GM08714 (cell line): ENCODE results near the gene PCDHA2.
"Not testable (repeated sequence)": the region's sequence is repeated elsewhere in the genome, so short reads cannot be mapped to it uniquely, and the experiment has no call there.

Source experiments
- H3K4me3 ChIP-seq: fragments of 200-500 bp; sonication (Bioruptor generic); 2 replicates; pipeline ENCODE4 v1.5.1; 2014; ENCODE audit warnings: mild to moderate bottlenecking, low read length, inconsistent platforms
- ZNF274 ChIP-seq: IDR thresholded peaks from 2 replicates; pipeline ENCODE4 v1.6.1; 2012; ENCODE audit warnings: mild to moderate bottlenecking, low read depth, low read length

Gene PCDHA2

GRCh38 chr5:140833993-140834392 lies 39.3 kb downstream of the PCDHA2 start, which contains the start of gene PCDHA7:
Gene PCDHA7 (plus strand): TSS chr5:140834269. CDS start chr5:140834384, 115 bp downstream.
- H3K4me3 ChIP-seq, result no peak within 1 kb of the TSS
- no peak for TF ChIP-seq ZNF274

DNA sequence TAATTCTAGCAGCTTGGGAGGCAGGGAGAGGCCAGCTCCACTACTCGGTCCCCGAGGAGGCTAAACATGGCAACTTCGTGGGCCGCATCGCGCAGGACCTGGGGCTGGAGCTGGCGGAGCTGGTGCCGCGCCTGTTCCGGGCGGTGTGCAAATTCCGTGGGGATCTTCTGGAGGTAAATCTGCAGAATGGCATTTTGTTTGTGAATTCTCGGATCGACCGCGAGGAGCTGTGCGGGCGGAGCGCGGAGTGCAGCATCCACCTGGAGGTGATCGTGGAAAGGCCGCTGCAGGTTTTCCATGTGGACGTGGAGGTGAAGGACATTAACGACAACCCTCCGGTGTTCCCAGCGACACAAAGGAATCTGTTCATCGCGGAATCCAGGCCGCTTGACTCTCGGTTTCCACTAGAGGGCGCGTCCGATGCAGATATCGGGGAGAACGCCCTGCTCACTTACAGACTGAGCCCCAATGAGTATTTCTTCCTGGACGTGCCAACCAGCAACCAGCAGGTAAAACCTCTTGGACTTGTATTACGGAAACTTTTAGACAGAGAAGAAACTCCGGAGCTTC lies 39.9 kb downstream of the PCDHA2 start:
- H3K4me3 ChIP-seq, result not testable (repeated sequence)

GRCh38 chr5:140835622-140836510 lies 41.2 kb downstream of the PCDHA2 start:
- TF ChIP-seq ZNF274, result no peak
- H3K4me3 ChIP-seq, result no peak overlapping the region

GRCh38 chr5:140840978-140841962 lies 46.6 kb downstream of the PCDHA2 start, which contains the start of gene PCDHA8:
Gene PCDHA8 (plus strand): TSS chr5:140841187. CDS start chr5:140841322, 135 bp downstream.
- no peak for TF ChIP-seq ZNF274
- no peak within 1 kb of the TSS for H3K4me3 ChIP-seq

GRCh38 chr5:140842798-140843733 lies 48.4 kb downstream of the PCDHA2 start:
- no peak for TF ChIP-seq ZNF274
- no peak overlapping the region for H3K4me3 ChIP-seq
